Smooth muscle cell (in vitro differentiated cells): Measurements from ENCODE around the gene MAN1C1. TPM values are rescaled to one million over a fixed set of nuclear protein-coding genes. Genes with fewer than 3 reads are reported as not detected.

Experiments
- DNase-seq: peaks from one replicate; lab custom pipeline; 2025; ENCODE audit not compliant: unreplicated experiment; lab: John Stamatoyannopoulos, UW
- H2AFZ ChIP-seq: fragments of 200-600 bp; sonication (generic); 2 replicates; pipeline ENCODE4 v1.6.0; 2016; ENCODE audit warnings: antibody characterized with exemption, low read depth, mild to moderate bottlenecking
- H3F3A ChIP-seq: fragments of 200-600 bp; sonication (generic); 2 replicates; pipeline ENCODE4 v1.6.0; 2017; ENCODE audit warnings: antibody characterized with exemption, low read depth
- H3K27ac ChIP-seq: fragments of 200-600 bp; sonication (generic); 2 replicates; pipeline ENCODE4 v1.5.1; 2016; ENCODE audit warnings: low read depth, mild to moderate bottlenecking
- H3K27me3 ChIP-seq: fragments of 200-600 bp; sonication (generic); 2 replicates; pipeline ENCODE4 v1.6.1; 2016; ENCODE audit warnings: low read depth, mild to moderate bottlenecking
- H3K36me3 ChIP-seq: fragments of 200-600 bp; sonication (generic); 2 replicates; pipeline ENCODE4 v1.5.1; 2016; ENCODE audit warnings: low read depth
- H3K4me1 ChIP-seq: fragments of 200-600 bp; sonication (generic); 2 replicates; pipeline ENCODE4 v1.5.1; 2016; ENCODE audit warnings: low read depth
- H3K4me2 ChIP-seq: fragments of 200-600 bp; sonication (generic); 2 replicates; pipeline ENCODE4 v1.6.0; 2016; ENCODE audit warnings: mild to moderate bottlenecking
- H3K4me3 ChIP-seq: fragments of 200-600 bp; sonication (generic); 2 replicates; pipeline ENCODE4 v1.5.1; 2016; ENCODE audit warnings: mild to moderate bottlenecking
- H3K79me2 ChIP-seq: fragments of 200-600 bp; sonication (generic); 2 replicates; pipeline ENCODE4 v1.6.0; 2016; ENCODE audit warnings: low read depth, mild to moderate bottlenecking
- H3K9ac ChIP-seq: fragments of 200-600 bp; sonication (generic); 2 replicates; pipeline ENCODE4 v1.6.0; 2016; ENCODE audit warnings: low read depth
- H3K9me3 ChIP-seq: fragments of 200-600 bp; sonication (generic); replicated peaks from 2 replicates; pipeline ENCODE4 v1.5.1; 2016; ENCODE audit warnings: low read depth
- H4K20me1 ChIP-seq: fragments of 200-600 bp; sonication (generic); 2 replicates; pipeline ENCODE4 v1.6.0; 2016; ENCODE audit warnings: low read depth
- CTCF ChIP-seq: fragments of 200-600 bp; sonication (generic); IDR thresholded peaks from 2 replicates; pipeline ENCODE4 v1.5.1; 2017; ENCODE audit warnings: borderline replicate concordance, mild to moderate bottlenecking, antibody characterized with exemption; ENCODE audit not compliant: insufficient read depth, poor library complexity, severe bottlenecking
- WGBS: methylation state at CpG from one replicate; pipeline ENCODE4 v1.1.7; 2016; ENCODE audit warnings: low lambda C conversion rate; 5-methylcytosine and 5-hydroxymethylcytosine counted together
- polyA plus RNA-seq: library from polyadenylated mRNA; unstranded; fragments of >200 nt; fragmentation: Nextera tagmentation; extraction: Ambion mirVana; gene quantifications from 2 replicates; pipeline ENCODE4 v1.2.1, GENCODE V29; 2016
- total RNA-seq: library from RNA; depleted of rRNA; stranded (reverse); fragments of >200 nt; gene quantifications from 2 replicates; pipeline ENCODE4 v1.2.3, GENCODE V29; 2014

The MAN1C1 gene
- total and polyA plus RNA-seq, 2 experiments from 2014 or later, result 4.4 to 10.5 TPM

- H2AFZ ChIP-seq, result no peak overlapping the region
- no peak for DNase-seq
- WGBS, result 83% methylated on average over 6 of the region's 6 CpGs
These were observed 202.0 kb downstream of the MAN1C1 start for GRCh38 chr1:25818569-25818968.

GRCh38 chr1:25819491-25820246 lies 203.1 kb downstream of the MAN1C1 start, which contains the start of gene MTFR1L:
Gene MTFR1L, plus strand, starts transcription at chr1:25819954. Its CDS starts 3,151 bp downstream, at chr1:25823105.
- Histone ChIP-seq H3K9ac (peak within 1 kb of the TSS; percentile 90), H3K27ac (peak within 1 kb of the TSS; percentile 53), H3K4me1 (peaks cover 13% of the 10 kb centered on the region), H3K36me3 (no peaks in the 10 kb centered on the region), H3K27me3 (no peaks in the 10 kb centered on the region), H3K9me3 (no peaks in the 10 kb centered on the region), H3F3A (peaks cover 17% of the 10 kb centered on the region), H3K4me2 (peak within 1 kb of the TSS; percentile 94), H3K79me2 (peaks cover 35% of the 10 kb centered on the region), H4K20me1 (peaks cover 33% of the 10 kb centered on the region), H3K4me3 (peak within 1 kb of the TSS; percentile 87), H2AFZ (peak within 1 kb of the TSS; percentile 85)
- no peak for TF ChIP-seq CTCF
- DNase-seq, result peak; percentile 56
- under 1% methylated on average over 61 of the region's 64 CpGs for WGBS

More at GRCh38 chr1:25818569-25818968, 202.0 kb downstream of the MAN1C1 start:
- Histone ChIP-seq H3K79me2 (peaks cover 31% of the 10 kb centered on the region), H3K4me3 (peak overlapping the region; percentile 87), H3K9me3 (no peaks in the 10 kb centered on the region), H3K27me3 (no peaks in the 10 kb centered on the region), H3K4me1 (peaks cover 13% of the 10 kb centered on the region), H3K4me2 (peak overlapping the region; percentile 94), H4K20me1 (peaks cover 27% of the 10 kb centered on the region), H3K9ac (no peak overlapping the region), H3F3A (peaks cover 17% of the 10 kb centered on the region), H3K27ac (peak overlapping the region; percentile 39), H3K36me3 (no peaks in the 10 kb centered on the region)
- no peak for TF ChIP-seq CTCF

- H3K4me2 ChIP-seq, result peak overlapping the region; percentile 94
- H3K27ac ChIP-seq, result peak overlapping the region; percentile 53
- H3K36me3 ChIP-seq, result no peaks in the 10 kb centered on the region
- peaks cover 13% of the 10 kb centered on the region for H3K4me1 ChIP-seq
- DNase-seq, result no peak
- no peaks in the 10 kb centered on the region for H3K9me3 ChIP-seq
- H3K4me3 ChIP-seq, result peak overlapping the region; percentile 87
- peaks cover 40% of the 10 kb centered on the region for H3K79me2 ChIP-seq
- no peak for TF ChIP-seq CTCF
- no peaks in the 10 kb centered on the region for H3K27me3 ChIP-seq
- H3F3A ChIP-seq, result peaks cover 17% of the 10 kb centered on the region
- peak overlapping the region; percentile 90 for H3K9ac ChIP-seq
- H2AFZ ChIP-seq, result peak overlapping the region; percentile 85
- WGBS, result 3% methylated on average over 66 of the region's 67 CpGs
- peaks cover 36% of the 10 kb centered on the region for H4K20me1 ChIP-seq
These were observed 203.9 kb downstream of the MAN1C1 start for GRCh38 chr1:25820247-25821111.
